GM23338 (cell line): ENCODE data around the gene GUCA2B. TPM values are rescaled to one million over a fixed set of nuclear protein-coding genes. Genes with fewer than 3 reads are reported as not detected.

Experiments used
- ATAC-seq: fragments of 200-7000 bp; cut with Tn5 transposase; 3 replicates; pipeline ENCODE4 v1.9.1; 2020
- DNase-seq: peaks from one replicate; pipeline ENCODE4 v3.0.0-alpha.2; 2015; ENCODE audit warnings: low spot score
- H2AFZ ChIP-seq: fragments of 200-600 bp; sonication (generic); 2 replicates; pipeline ENCODE4 v1.8.0; 2016; ENCODE audit warnings: antibody characterized with exemption, mild to moderate bottlenecking, moderate library complexity
- H3F3A ChIP-seq: fragments of 200-600 bp; sonication (generic); replicated peaks from 2 replicates; pipeline ENCODE4 v1.8.0; 2017; ENCODE audit warnings: antibody characterized with exemption, mixed run types, low read depth
- H3K27ac ChIP-seq: fragments of 200-600 bp; sonication (generic); 2 replicates; pipeline ENCODE4 v1.6.1; 2016; ENCODE audit warnings: low read depth
- H3K27me3 ChIP-seq: fragments of 200-600 bp; sonication (generic); 2 replicates; pipeline ENCODE4 v1.8.0; 2016; ENCODE audit warnings: mild to moderate bottlenecking, mixed run types, moderate library complexity; ENCODE audit not compliant: insufficient read depth
- H3K36me3 ChIP-seq: fragments of 200-600 bp; sonication (generic); 2 replicates; pipeline ENCODE4 v1.8.0; 2016; ENCODE audit warnings: mild to moderate bottlenecking; ENCODE audit not compliant: insufficient read depth
- H3K4me1 ChIP-seq: fragments of 200-600 bp; sonication (generic); 2 replicates; pipeline ENCODE4 v1.8.0; 2016; ENCODE audit warnings: mild to moderate bottlenecking, moderate library complexity; ENCODE audit not compliant: insufficient read depth
- H3K4me2 ChIP-seq: fragments of 200-600 bp; sonication (generic); 2 replicates; pipeline ENCODE4 v1.7.1; 2017; ENCODE audit warnings: mixed run types
- H3K4me3 ChIP-seq: fragments of 200-600 bp; sonication (generic); 2 replicates; pipeline ENCODE4 v1.6.1; 2016; ENCODE audit warnings: mixed run types
- H3K79me2 ChIP-seq: fragments of 200-600 bp; sonication (generic); replicated peaks from 2 replicates; pipeline ENCODE4 v1.8.0; 2017; ENCODE audit warnings: mild to moderate bottlenecking; ENCODE audit not compliant: insufficient read depth
- H3K9me2 ChIP-seq: fragments of 200-600 bp; sonication (generic); 2 replicates; pipeline ENCODE4 v1.8.0; 2017; ENCODE audit not compliant: insufficient read depth
- H4K20me1 ChIP-seq: fragments of 200-600 bp; sonication (generic); replicated peaks from 2 replicates; pipeline ENCODE4 v1.8.0; 2017; ENCODE audit warnings: mild to moderate bottlenecking; ENCODE audit not compliant: insufficient read depth
- H3K27ac Mint-ChIP-seq: 2 replicates; pipeline ENCODE4 v1.8.0; 2020; ENCODE audit warnings: inconsistent platforms, mild to moderate bottlenecking, moderate library complexity, mixed read lengths
- H3K27me3 Mint-ChIP-seq: 3 replicates; pipeline ENCODE4 v1.8.0; 2022; ENCODE audit warnings: low read depth, mild to moderate bottlenecking, moderate library complexity, mixed read lengths, inconsistent platforms; ENCODE audit not compliant: insufficient read depth, poor library complexity
- H3K36me3 Mint-ChIP-seq: 3 replicates; pipeline ENCODE4 v1.8.0; 2021; ENCODE audit warnings: low read depth, mild to moderate bottlenecking, inconsistent platforms, moderate library complexity, mixed read lengths
- H3K4me1 Mint-ChIP-seq: 3 replicates; pipeline ENCODE4 v1.8.0; 2020; ENCODE audit warnings: mild to moderate bottlenecking, inconsistent platforms, mixed read lengths
- H3K4me3 Mint-ChIP-seq: 3 replicates; pipeline ENCODE4 v1.8.0; 2021; ENCODE audit warnings: moderate library complexity, mild to moderate bottlenecking, inconsistent platforms, mixed read lengths
- H3K9me3 Mint-ChIP-seq: 3 replicates; pipeline ENCODE4 v1.8.0; 2020; ENCODE audit warnings: moderate library complexity, mild to moderate bottlenecking, inconsistent platforms, mixed read lengths
- CREB1 ChIP-seq: fragments of 250-450 bp; sonication (Bioruptor Pico); IDR thresholded peaks from 2 replicates; pipeline ENCODE4 v1.5.0; 2020; ENCODE audit warnings: low read depth, mild to moderate bottlenecking, moderate library complexity
- ETS1 ChIP-seq: IDR thresholded peaks from 2 replicates; pipeline ENCODE4 v1.6.1; 2016; ENCODE audit warnings: antibody characterized with exemption
- EZH2 ChIP-seq: fragments of 200-600 bp; sonication (generic); IDR thresholded peaks from one replicate; pipeline ENCODE4 v1.8.0; 2017; ENCODE audit warnings: antibody characterized with exemption, mild to moderate bottlenecking, low read depth; ENCODE audit not compliant: unreplicated experiment
- EZH2phosphoT487 ChIP-seq: fragments of 200-600 bp; sonication (generic); IDR thresholded peaks from one replicate; pipeline ENCODE4 v1.8.1; 2018; ENCODE audit warnings: antibody characterized with exemption; ENCODE audit not compliant: unreplicated experiment
- NANOG ChIP-seq: IDR thresholded peaks from 2 replicates; pipeline ENCODE4 v1.6.1; 2016; ENCODE audit warnings: antibody characterized with exemption, borderline replicate concordance
- STAT1 ChIP-seq: IDR thresholded peaks from one replicate; pipeline ENCODE4 v1.6.1; 2016; ENCODE audit warnings: antibody characterized with exemption; ENCODE audit not compliant: unreplicated experiment
- polyA plus RNA-seq: library from polyadenylated mRNA; unstranded; fragments of >200 nt; fragmentation: Nextera tagmentation; extraction: Ambion mirVana; gene quantifications from 2 replicates; pipeline ENCODE4 v1.2.1, GENCODE V29; 2016
- total RNA-seq: library from RNA; depleted of rRNA; stranded (reverse); fragments of >200 nt; shearing (Covaris generic); gene quantifications from 2 replicates; pipeline ENCODE4 v1.2.3, GENCODE V29; 2014
- TF ChIP-seq, protein P1 (sequence below), 2 experiments: fragments of 200-600 bp in 1 of 2; sonication (generic) in 1 of 2; conservative IDR thresholded peaks; 2 replicates each; pipeline versions ENCODE4 v1.5.1 to v1.6.1; 2016 to 2017; ENCODE audit warnings: antibody characterized with exemption in 2 of 2, low read depth in 2 of 2, mild to moderate bottlenecking in 2 of 2, moderate library complexity in 1 of 2
- TF ChIP-seq, protein P2 (sequence below): IDR thresholded peaks from one replicate; pipeline ENCODE4 v1.6.1; 2018; ENCODE audit warnings: antibody characterized with exemption; ENCODE audit not compliant: unreplicated experiment

The GUCA2B gene
- total and polyA plus RNA-seq, 2 experiments from 2014 or later = not detected

GRCh38 chr1:42163536-42164503 lies 10.6 kb downstream of the GUCA2B start:
- Histone ChIP-seq H3K4me3 (no peak overlapping the region), H3K4me2 (no peak overlapping the region), H3K79me2 (no peaks in the 10 kb centered on the region), H3F3A (no peaks in the 10 kb centered on the region), H3K4me1 (no peaks in the 10 kb centered on the region), H3K27ac (no peak overlapping the region), H3K36me3 (no peaks in the 10 kb centered on the region), H3K9me2 (no peaks in the 10 kb centered on the region), H3K27me3 (no peaks in the 10 kb centered on the region; the same call in 1 of the 2 replicates), H4K20me1 (no peaks in the 10 kb centered on the region), H2AFZ (no peak overlapping the region)
- Mint-ChIP-seq H3K27me3 (peaks cover 2% of the 10 kb centered on the region), H3K36me3 (no peaks in the 10 kb centered on the region), H3K9me3 (peaks cover 2% of the 10 kb centered on the region; the same call in 1 of the 3 replicates), H3K4me3 (no peak overlapping the region), H3K4me1 (peaks cover 4% of the 10 kb centered on the region), H3K27ac (no peak overlapping the region)
- TF ChIP-seq CREB1 (CRISPR knock-in tag) (no peak), EZH2phosphoT487 (no peak)
- ATAC-seq = no peak
- DNase-seq = no peak

DNA sequence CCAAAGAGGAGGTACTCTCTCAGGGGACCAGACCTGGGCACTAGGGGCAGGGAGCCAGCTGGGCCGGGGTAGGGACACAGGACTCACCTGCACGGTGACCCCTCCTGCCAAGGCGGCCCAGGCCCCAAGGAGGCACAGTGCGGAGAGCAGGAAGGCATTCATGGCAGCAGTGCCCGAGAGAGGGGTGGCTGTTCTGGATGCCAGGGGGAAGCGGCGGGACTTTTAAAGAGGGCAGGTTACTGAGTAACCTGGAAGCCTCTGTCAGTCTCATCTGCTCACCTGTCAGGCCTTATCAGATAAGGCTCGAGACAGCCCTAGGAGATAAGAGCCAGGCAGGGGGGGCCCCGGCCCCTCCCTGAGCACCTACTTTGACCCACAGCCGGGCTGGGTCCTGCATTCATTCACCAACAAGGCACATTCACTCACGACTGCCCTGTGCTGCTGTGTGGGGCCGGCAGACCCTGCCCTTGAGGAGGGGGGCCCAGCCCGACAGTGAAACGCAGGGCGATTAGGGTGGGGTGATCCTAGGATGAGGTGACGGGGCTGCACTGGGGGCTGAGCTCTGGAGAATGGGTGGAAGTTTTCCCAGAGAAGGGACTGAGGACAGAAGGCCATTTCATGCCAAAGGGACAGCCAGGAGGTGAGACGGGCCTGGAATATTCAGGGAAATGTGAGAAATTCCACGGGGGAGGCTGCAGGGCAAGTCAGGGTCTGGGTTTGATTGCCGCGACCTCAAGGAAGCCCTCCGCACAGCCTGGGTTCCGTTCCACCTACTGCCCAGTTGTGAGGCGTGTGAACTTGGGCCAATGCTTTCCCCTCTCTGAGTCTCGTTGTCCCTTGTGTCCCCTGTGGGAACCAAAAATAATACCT lies 11.6 kb downstream of the GUCA2B start, which contains the start of gene GUCA2A:
Gene GUCA2A (minus strand): TSS at position 195 of the 870 bp plus-strand sequence. CDS start 33 bp downstream, at position 162.
- ATAC-seq = no peak
- Mint-ChIP-seq H3K27me3 (peaks cover 4% of the 10 kb centered on the region), H3K4me1 (peaks cover 4% of the 10 kb centered on the region), H3K27ac (no peak within 1 kb of the TSS), H3K4me3 (no peak within 1 kb of the TSS), H3K9me3 (peaks cover 2% of the 10 kb centered on the region; the same call in 1 of the 3 replicates), H3K36me3 (no peaks in the 10 kb centered on the region)
- no peaks in the 10 kb centered on the region for H3K79me2 ChIP-seq
- H3K27ac ChIP-seq = no peak within 1 kb of the TSS
- no peak for TF ChIP-seq EZH2phosphoT487
- TF ChIP-seq EZH2 = no peak
- no peak for TF ChIP-seq NANOG
- TF ChIP-seq, protein P1, sequence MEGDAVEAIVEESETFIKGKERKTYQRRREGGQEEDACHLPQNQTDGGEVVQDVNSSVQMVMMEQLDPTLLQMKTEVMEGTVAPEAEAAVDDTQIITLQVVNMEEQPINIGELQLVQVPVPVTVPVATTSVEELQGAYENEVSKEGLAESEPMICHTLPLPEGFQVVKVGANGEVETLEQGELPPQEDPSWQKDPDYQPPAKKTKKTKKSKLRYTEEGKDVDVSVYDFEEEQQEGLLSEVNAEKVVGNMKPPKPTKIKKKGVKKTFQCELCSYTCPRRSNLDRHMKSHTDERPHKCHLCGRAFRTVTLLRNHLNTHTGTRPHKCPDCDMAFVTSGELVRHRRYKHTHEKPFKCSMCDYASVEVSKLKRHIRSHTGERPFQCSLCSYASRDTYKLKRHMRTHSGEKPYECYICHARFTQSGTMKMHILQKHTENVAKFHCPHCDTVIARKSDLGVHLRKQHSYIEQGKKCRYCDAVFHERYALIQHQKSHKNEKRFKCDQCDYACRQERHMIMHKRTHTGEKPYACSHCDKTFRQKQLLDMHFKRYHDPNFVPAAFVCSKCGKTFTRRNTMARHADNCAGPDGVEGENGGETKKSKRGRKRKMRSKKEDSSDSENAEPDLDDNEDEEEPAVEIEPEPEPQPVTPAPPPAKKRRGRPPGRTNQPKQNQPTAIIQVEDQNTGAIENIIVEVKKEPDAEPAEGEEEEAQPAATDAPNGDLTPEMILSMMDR (conservative IDR thresholded peaks at IDR 0.05; ENCODE audit: low read depth in 2 of 2) = no peak
- no peak for TF ChIP-seq STAT1
- TF ChIP-seq, protein P2, sequence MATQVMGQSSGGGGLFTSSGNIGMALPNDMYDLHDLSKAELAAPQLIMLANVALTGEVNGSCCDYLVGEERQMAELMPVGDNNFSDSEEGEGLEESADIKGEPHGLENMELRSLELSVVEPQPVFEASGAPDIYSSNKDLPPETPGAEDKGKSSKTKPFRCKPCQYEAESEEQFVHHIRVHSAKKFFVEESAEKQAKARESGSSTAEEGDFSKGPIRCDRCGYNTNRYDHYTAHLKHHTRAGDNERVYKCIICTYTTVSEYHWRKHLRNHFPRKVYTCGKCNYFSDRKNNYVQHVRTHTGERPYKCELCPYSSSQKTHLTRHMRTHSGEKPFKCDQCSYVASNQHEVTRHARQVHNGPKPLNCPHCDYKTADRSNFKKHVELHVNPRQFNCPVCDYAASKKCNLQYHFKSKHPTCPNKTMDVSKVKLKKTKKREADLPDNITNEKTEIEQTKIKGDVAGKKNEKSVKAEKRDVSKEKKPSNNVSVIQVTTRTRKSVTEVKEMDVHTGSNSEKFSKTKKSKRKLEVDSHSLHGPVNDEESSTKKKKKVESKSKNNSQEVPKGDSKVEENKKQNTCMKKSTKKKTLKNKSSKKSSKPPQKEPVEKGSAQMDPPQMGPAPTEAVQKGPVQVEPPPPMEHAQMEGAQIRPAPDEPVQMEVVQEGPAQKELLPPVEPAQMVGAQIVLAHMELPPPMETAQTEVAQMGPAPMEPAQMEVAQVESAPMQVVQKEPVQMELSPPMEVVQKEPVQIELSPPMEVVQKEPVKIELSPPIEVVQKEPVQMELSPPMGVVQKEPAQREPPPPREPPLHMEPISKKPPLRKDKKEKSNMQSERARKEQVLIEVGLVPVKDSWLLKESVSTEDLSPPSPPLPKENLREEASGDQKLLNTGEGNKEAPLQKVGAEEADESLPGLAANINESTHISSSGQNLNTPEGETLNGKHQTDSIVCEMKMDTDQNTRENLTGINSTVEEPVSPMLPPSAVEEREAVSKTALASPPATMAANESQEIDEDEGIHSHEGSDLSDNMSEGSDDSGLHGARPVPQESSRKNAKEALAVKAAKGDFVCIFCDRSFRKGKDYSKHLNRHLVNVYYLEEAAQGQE = no peak
- TF ChIP-seq ETS1 = no peak
- no peak for TF ChIP-seq CREB1 (CRISPR knock-in tag)
- no peak within 1 kb of the TSS for H3K4me3 ChIP-seq
- H3K4me1 ChIP-seq = no peaks in the 10 kb centered on the region
- no peaks in the 10 kb centered on the region; the same call in 1 of the 2 replicates for H3K27me3 ChIP-seq
- no peaks in the 10 kb centered on the region for H3K9me2 ChIP-seq
- H2AFZ ChIP-seq = peak within 1 kb of the TSS; percentile 84; the same call in 1 of the 2 replicates
- no peak within 1 kb of the TSS for H3K4me2 ChIP-seq
- H4K20me1 ChIP-seq = no peaks in the 10 kb centered on the region
- H3F3A ChIP-seq = no peaks in the 10 kb centered on the region
- DNase-seq = no peak
- H3K36me3 ChIP-seq = no peaks in the 10 kb centered on the region
